Stimulated activated naive CD8-positive, alpha-beta T cell treated with anti-CD3 and anti-CD28 coated beads, Interleukin-15, Interleukin-2, amounts not matched to agents 100 ng/mL and 50 ng/mL, for 24 hours (primary cell): ENCODE measurements around the gene NCKAP5.

Experiments used
- H3K27ac Mint-ChIP-seq: one replicate; pipeline ENCODE4 v1.8.0; 2021; ENCODE audit warnings: mild to moderate bottlenecking, mixed read lengths
- H3K27me3 Mint-ChIP-seq: one replicate; pipeline ENCODE4 v1.8.0; 2021; ENCODE audit warnings: mixed read lengths
- H3K36me3 Mint-ChIP-seq: one replicate; pipeline ENCODE4 v1.8.0; 2021; ENCODE audit warnings: low read depth, mixed read lengths
- H3K4me1 Mint-ChIP-seq: one replicate; pipeline ENCODE4 v1.8.0; 2021; ENCODE audit warnings: low read depth, mixed read lengths
- H3K4me3 Mint-ChIP-seq: one replicate; pipeline ENCODE4 v1.8.0; 2021; ENCODE audit warnings: mild to moderate bottlenecking, mixed read lengths
- H3K9me3 Mint-ChIP-seq: one replicate; pipeline ENCODE4 v1.8.0; 2021; ENCODE audit warnings: mixed read lengths

NCKAP5 gene

DNA sequence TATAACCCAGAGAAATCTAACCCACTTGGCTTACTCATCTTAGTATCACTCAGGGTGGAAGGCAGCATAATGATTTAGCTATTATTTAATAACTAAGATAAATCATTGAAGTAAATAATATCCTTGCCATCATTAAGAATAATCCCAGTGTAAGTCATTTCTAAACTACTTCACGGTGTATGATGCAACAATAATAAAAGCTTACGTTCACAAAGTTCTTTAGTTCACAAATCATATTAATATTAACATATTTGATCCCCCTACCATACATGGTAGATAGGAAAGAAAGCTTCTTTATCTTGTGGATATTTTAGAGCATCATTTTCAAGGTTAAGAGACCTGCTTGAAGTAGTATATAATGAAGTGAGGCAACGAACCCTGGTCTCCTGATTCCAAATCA lies 401.0 kb downstream of the NCKAP5 start:
- Mint-ChIP-seq H3K27me3 (no peaks in the 10 kb centered on the region), H3K36me3 (no peaks in the 10 kb centered on the region), H3K4me1 (no peaks in the 10 kb centered on the region), H3K27ac (no peak overlapping the region), H3K4me3 (no peak overlapping the region), H3K9me3 (peaks cover 10% of the 10 kb centered on the region)

DNA sequence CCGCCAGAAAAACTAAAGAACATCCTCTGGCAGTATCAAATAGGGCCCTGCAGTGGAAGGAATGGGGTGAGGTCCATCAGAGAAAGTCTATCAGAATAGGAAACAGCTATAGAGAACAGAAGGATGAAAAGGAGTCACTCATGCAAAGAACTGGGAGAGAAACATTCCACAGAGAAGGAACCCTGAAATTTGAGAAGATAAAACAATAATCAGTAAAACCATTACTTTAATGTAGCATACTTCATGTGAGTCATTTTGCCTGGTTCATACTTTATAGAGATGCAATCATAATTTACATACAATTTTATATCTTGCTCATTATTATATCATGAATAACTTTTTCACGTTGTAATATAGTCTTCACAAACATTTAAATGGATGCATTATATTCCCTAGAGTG lies 402.2 kb downstream of the NCKAP5 start:
- Mint-ChIP-seq H3K27ac (no peak overlapping the region), H3K4me1 (no peaks in the 10 kb centered on the region), H3K4me3 (no peak overlapping the region), H3K36me3 (no peaks in the 10 kb centered on the region), H3K27me3 (no peaks in the 10 kb centered on the region), H3K9me3 (peaks cover 10% of the 10 kb centered on the region)

DNA sequence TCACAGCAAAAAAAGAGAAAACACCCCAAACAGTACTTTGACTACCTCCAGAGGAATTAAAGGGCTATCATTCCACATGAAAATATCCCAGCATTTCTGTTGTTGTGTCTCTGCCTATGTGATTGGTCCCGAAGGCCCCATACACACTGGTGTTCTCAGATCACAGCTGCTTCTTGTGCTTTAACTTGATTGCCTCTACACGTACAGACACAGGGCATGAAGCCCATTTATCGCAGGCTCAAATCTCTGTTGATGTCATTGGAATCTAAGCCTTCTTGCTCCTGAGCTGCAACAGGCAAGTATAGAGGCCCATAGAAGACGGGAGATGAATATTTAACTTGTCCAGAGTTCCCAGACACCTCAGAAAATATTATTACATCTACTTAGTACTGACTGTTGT lies 405.2 kb downstream of the NCKAP5 start:
- no peak overlapping the region for H3K4me3 Mint-ChIP-seq
- H3K27ac Mint-ChIP-seq: no peak overlapping the region
- no peaks in the 10 kb centered on the region for H3K36me3 Mint-ChIP-seq
- no peaks in the 10 kb centered on the region for H3K4me1 Mint-ChIP-seq
- H3K27me3 Mint-ChIP-seq: no peaks in the 10 kb centered on the region
- peaks cover 10% of the 10 kb centered on the region for H3K9me3 Mint-ChIP-seq

DNA sequence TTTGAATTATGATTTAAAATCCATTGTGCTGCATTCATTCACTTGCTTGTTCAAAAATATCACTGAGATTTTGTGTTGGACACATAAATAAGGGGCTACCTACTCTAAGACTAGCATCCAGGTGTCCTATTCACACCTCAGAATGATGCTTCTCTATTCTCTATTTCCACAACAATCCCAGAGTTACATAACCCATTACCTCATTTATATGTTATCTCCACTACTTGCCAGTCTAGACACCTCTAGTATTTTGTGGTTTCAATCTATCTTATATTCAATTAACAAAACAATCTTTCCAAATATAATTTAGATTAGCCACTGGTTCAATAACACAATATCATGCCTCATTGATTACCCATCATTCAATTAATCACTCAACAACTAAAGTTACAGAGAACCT lies 409.8 kb downstream of the NCKAP5 start:
- peaks cover 11% of the 10 kb centered on the region for H3K9me3 Mint-ChIP-seq
- no peaks in the 10 kb centered on the region for H3K27me3 Mint-ChIP-seq
- H3K4me3 Mint-ChIP-seq: no peak overlapping the region
- no peaks in the 10 kb centered on the region for H3K36me3 Mint-ChIP-seq
- H3K27ac Mint-ChIP-seq: no peak overlapping the region
- H3K4me1 Mint-ChIP-seq: no peaks in the 10 kb centered on the region

DNA sequence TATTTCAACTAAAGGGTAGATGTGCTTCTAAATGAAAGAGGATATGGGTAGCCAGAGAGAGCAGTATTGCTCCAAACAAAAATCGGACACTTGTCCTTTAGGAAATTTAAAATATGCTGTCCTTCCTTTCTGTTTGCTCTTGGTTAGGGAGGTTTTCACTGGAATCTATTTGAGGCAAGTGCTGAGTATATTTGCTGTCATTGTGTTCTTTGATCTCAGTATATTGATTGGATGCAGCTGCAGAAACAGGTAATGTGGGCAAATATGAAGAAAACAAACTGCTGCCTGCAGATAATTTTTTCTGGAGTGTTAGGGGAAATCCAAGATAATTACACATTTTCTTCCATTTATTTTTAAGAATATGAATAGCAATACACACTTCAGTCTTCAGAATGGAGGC lies 410.2 kb downstream of the NCKAP5 start:
- H3K27ac Mint-ChIP-seq: no peak overlapping the region
- H3K4me3 Mint-ChIP-seq: no peak overlapping the region
- no peaks in the 10 kb centered on the region for H3K4me1 Mint-ChIP-seq
- no peaks in the 10 kb centered on the region for H3K36me3 Mint-ChIP-seq
- H3K27me3 Mint-ChIP-seq: no peaks in the 10 kb centered on the region
- peaks cover 7% of the 10 kb centered on the region for H3K9me3 Mint-ChIP-seq

DNA sequence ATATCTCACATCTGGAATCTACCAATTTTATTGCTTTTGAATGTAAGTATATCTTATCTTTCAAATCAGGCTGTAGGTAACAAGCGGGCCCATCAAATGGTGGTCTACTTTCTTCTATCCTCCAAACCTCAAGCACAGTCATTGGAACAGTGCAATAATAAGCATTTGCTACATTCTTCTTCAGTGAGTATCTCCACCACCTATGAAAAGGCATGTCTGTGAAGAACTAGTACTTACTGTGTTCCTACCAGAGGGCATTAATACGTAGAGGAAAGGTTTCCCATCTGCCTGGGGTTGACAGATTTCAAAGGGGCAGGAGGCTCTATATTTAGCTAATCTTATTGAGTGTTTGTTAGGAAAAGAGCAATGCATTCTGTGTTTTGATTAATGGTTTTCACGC lies 411.1 kb downstream of the NCKAP5 start:
- H3K27me3 Mint-ChIP-seq: no peaks in the 10 kb centered on the region
- no peak overlapping the region for H3K27ac Mint-ChIP-seq
- no peaks in the 10 kb centered on the region for H3K36me3 Mint-ChIP-seq
- no peak overlapping the region for H3K4me3 Mint-ChIP-seq
- H3K9me3 Mint-ChIP-seq: peaks cover 3% of the 10 kb centered on the region
- H3K4me1 Mint-ChIP-seq: no peaks in the 10 kb centered on the region

DNA sequence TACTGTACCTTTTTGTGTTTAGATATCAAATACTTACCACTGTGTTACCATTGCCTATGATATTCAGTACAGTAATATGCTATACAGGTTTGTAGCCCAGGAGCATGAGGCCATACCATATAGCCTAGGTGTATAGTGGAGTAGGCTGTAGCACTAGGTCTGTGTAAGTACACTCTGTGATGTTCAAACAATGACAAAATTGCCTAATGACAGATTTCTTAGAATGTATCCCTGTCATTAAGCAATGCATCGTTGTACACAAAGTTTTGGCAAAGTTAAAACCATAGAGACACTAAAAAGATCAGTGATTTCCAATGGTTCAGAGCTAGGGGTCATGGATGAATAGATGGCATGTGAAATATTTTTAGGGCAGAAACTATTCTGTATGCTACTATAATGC lies 415.5 kb downstream of the NCKAP5 start:
- H3K4me1 Mint-ChIP-seq: no peaks in the 10 kb centered on the region
- H3K4me3 Mint-ChIP-seq: no peak overlapping the region
- H3K9me3 Mint-ChIP-seq: peaks cover 3% of the 10 kb centered on the region
- H3K36me3 Mint-ChIP-seq: no peaks in the 10 kb centered on the region
- no peaks in the 10 kb centered on the region for H3K27me3 Mint-ChIP-seq
- H3K27ac Mint-ChIP-seq: no peak overlapping the region

DNA sequence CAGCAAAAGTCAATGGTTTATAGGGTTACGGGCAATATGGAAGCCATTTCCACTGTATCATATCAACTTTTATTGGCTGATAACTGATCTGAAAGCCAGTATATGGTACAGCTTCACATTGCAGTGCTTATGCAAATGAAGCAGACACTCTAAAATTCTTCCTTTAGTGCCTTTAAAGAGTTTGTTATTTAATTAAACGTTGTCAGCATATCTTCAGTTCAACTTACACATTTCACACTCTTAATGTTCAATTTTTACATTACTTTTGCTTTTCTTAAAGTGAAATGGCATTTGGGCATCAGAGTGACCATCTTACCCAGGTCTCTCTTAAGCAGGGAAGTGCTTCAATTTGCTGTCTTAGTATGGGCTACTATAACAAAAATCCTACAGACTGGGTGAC lies 420.1 kb downstream of the NCKAP5 start:
- Mint-ChIP-seq H3K9me3 (no peaks in the 10 kb centered on the region), H3K27me3 (no peaks in the 10 kb centered on the region), H3K27ac (no peak overlapping the region), H3K4me3 (no peak overlapping the region), H3K36me3 (no peaks in the 10 kb centered on the region), H3K4me1 (no peaks in the 10 kb centered on the region)

DNA sequence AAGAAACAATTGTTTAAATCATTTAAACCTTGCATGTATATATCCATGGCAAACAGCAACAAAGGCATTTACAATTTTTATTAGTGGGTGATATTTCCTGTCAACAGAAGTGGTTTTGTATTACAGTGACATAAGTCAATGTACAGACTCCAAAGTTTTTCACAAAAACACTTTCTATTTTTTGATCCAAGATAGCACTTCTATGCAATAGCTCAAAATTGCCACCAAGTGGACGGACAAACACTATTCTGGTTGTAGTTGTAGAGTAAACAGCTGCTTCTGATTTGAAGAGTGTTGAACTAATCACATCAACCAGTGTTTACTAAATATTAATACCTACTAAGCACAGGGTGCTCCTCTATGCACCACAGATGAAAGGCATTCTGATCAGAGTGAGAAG lies 421.4 kb downstream of the NCKAP5 start:
- H3K9me3 Mint-ChIP-seq: no peaks in the 10 kb centered on the region
- H3K36me3 Mint-ChIP-seq: no peaks in the 10 kb centered on the region
- H3K4me1 Mint-ChIP-seq: no peaks in the 10 kb centered on the region
- no peaks in the 10 kb centered on the region for H3K27me3 Mint-ChIP-seq
- H3K27ac Mint-ChIP-seq: no peak overlapping the region
- no peak overlapping the region for H3K4me3 Mint-ChIP-seq

DNA sequence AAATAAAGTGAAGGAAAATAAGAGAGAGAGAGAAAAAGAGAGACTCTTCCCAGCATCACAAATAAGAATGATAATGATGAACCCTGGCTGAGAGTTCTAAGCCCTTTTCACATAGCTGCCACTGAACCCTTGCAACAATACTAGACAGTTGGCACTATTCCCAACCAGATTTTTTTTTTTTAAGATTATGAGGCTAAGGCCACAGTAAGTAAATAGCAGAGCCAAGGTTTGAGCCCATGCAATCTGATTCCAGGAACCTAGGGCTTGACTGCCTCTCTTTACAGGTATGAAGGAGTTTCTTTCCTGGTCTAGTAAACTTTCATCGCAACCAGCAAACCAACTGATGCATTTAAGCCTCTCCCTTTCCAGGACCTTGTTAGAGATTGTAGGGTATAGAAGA lies 424.6 kb downstream of the NCKAP5 start:
- Mint-ChIP-seq H3K36me3 (no peaks in the 10 kb centered on the region), H3K9me3 (no peaks in the 10 kb centered on the region), H3K4me3 (no peak overlapping the region), H3K27ac (no peak overlapping the region), H3K4me1 (no peaks in the 10 kb centered on the region), H3K27me3 (no peaks in the 10 kb centered on the region)

DNA sequence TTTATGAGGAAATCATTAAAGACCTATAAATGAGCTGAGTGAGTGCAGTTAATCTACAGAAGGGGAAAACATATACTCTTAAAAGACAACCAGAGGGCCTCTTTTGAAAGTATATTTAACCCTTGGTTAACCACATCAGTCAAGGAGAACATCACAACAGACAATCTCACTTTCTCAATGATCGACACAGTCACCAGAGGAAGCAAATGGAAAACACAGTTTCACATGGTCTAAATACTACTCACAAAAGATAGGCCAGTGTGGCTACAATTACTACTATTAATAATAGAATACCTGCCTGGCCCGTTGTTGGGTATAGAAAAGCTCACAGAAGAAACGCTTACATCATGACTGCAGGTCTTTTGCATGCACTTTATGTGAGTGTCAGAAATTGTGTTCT lies 426.2 kb downstream of the NCKAP5 start:
- no peak overlapping the region for H3K27ac Mint-ChIP-seq
- H3K4me3 Mint-ChIP-seq: no peak overlapping the region
- no peaks in the 10 kb centered on the region for H3K36me3 Mint-ChIP-seq
- no peaks in the 10 kb centered on the region for H3K27me3 Mint-ChIP-seq
- H3K4me1 Mint-ChIP-seq: no peaks in the 10 kb centered on the region
- H3K9me3 Mint-ChIP-seq: no peaks in the 10 kb centered on the region

DNA sequence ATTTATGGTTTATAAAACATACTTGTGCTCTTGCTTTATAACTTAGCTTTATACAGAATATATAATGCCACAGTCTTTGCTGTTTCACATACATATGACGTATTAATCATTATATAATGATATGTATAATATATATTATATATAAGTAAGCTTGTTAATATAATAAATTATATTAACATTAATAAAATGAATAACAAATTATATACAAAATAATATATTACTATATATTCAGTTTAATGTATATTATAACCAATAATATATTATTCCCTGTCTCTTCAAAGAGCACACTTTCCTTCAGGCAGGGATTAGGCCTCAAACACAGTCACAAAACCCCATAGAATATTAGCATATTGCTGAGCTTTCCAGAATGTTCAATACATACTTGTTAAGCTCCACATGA lies 427.6 kb downstream of the NCKAP5 start:
- H3K36me3 Mint-ChIP-seq: no peaks in the 10 kb centered on the region
- H3K27me3 Mint-ChIP-seq: no peaks in the 10 kb centered on the region
- no peaks in the 10 kb centered on the region for H3K4me1 Mint-ChIP-seq
- H3K4me3 Mint-ChIP-seq: no peak overlapping the region
- no peak overlapping the region for H3K27ac Mint-ChIP-seq
- H3K9me3 Mint-ChIP-seq: no peaks in the 10 kb centered on the region

DNA sequence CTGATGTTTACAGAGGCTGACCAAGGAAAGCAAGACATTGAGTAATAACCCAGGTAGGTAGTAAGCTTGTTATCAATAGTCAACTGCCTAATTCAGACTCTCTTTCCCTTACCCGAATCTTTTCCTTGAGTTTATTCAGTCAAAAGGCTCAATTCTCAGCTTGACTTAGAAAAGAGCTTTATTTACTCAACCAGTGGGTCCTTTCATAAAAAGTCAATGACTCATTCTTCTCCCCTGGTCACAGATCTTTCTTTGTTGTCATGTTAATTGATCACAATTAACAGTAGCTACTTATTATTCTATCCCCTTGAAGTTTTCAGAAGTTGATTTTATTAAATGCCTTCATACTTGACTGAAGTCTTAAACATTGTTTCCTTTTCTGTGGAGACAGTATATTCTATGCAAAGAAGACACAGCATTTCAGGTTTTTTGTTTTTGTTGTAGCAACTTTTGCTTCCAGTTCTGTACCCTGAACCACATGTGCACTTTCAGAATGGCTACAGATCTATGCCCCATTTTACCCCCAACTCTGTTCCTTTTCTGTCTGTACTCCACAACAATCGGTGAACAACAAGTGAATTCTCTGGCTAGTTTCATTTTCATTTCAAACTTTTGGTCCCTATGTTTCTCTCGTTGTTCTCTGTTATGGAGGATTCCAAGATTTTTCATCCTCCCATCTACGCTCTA lies 428.3 kb downstream of the NCKAP5 start:
- Mint-ChIP-seq H3K27me3 (no peaks in the 10 kb centered on the region), H3K4me1 (no peaks in the 10 kb centered on the region), H3K27ac (no peak overlapping the region), H3K9me3 (no peaks in the 10 kb centered on the region), H3K36me3 (no peaks in the 10 kb centered on the region), H3K4me3 (no peak overlapping the region)

DNA sequence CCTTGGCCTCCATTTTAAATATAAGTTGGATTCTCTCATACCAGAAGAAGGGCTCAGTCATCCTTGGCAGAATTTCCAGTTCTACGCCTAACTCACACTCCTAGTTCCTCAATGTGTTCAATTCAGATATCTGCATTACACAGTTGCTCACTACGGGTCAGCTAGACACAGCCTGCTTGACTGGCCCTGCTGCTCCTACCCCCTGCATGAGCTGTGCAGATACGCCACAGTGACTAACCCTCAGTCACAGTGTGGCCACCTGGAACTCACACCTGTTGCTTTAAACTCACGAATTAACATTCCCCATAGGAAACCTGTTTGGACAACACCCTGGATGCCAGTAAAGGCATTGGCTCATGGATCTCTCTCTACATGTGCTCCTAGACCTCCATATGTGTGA lies 429.6 kb downstream of the NCKAP5 start:
- Mint-ChIP-seq H3K9me3 (no peaks in the 10 kb centered on the region), H3K27ac (no peak overlapping the region), H3K4me3 (no peak overlapping the region), H3K36me3 (no peaks in the 10 kb centered on the region), H3K27me3 (no peaks in the 10 kb centered on the region), H3K4me1 (no peaks in the 10 kb centered on the region)

DNA sequence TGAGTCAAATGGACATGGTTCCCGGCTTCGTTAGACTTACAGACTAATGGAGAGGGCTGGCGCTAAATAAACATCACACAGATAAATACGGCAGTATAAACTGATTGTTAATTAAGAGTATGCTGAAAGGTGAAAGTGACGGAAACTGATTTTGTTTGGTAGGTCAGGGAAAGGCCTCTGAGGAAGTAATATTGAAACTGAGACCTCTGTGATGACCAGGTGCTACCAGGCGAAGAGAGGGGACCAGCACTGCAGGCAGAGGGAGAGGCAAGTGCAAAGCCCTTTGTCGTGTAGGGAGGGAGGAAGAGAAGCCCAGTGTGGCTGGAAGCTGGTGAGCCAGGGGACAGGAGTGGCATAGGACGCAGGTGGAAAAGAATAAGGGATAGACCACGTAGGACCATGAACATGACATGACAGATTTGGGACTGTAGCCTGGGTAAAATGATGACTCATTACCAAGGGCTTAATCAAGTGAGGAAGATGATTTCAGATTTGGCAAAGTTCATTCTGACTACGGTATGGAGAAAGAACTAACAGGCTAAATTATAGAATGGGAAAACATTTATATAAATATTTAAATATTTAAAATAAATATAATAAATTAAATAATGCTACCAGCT lies 433.1 kb downstream of the NCKAP5 start:
- no peaks in the 10 kb centered on the region for H3K27me3 Mint-ChIP-seq
- H3K27ac Mint-ChIP-seq: no peak overlapping the region
- H3K4me1 Mint-ChIP-seq: no peaks in the 10 kb centered on the region
- H3K4me3 Mint-ChIP-seq: no peak overlapping the region
- no peaks in the 10 kb centered on the region for H3K36me3 Mint-ChIP-seq
- H3K9me3 Mint-ChIP-seq: peaks cover 6% of the 10 kb centered on the region

DNA sequence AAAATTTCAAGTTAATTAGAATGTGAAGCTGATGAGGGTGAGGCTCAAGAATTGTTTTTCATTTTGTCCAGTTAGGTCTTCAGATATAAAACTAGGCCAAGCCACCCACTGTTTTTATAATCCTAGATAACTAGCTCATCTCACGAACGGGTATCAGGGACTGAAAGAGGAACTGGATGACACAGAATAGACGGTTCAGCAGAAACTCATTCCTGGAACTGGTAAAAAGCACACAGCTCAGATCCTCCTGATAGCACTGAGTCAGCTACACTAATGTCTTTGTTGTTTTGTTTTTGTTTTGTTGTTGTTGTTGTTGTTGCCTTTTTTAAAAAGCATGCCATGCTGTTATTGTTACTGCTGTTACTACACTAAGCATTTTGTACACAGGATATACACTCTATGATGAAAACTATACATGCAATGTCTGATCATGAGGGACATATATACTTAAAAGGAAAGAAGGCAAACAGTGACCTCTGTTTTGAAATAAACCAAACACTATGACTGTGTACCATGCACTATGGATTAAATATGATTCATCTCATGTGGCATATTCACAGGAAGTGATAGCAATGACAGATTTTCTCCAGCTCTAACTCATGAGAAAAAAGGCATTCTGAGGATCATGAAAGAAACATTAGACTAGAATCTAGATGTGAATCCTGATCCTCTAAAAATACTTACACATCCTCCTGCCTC lies 437.6 kb downstream of the NCKAP5 start:
- Mint-ChIP-seq H3K4me3 (no peak overlapping the region), H3K27me3 (no peaks in the 10 kb centered on the region), H3K36me3 (no peaks in the 10 kb centered on the region), H3K9me3 (peaks cover 6% of the 10 kb centered on the region), H3K4me1 (no peaks in the 10 kb centered on the region), H3K27ac (no peak overlapping the region)
